GM12864 (cell line): ENCODE data around the gene ATP13A4.

Experiments
- DNase-seq: peaks from one replicate; pipeline ENCODE4 v3.0.0-alpha.2; 2011; ENCODE audit warnings: low read depth
- H3K4me3 ChIP-seq: 2 replicates; pipeline ENCODE4 v1.5.1; 2011; ENCODE audit warnings: mild to moderate bottlenecking, low read depth, low read length, control low read depth
- TF ChIP-seq, protein P1 (sequence below): IDR thresholded peaks from 2 replicates; pipeline ENCODE4 v1.5.1; 2011; ENCODE audit warnings: low read depth, mild to moderate bottlenecking, moderate library complexity, low read length, control low read depth, inconsistent platforms; ENCODE audit errors: missing control alignments

Gene ATP13A4

DNA sequence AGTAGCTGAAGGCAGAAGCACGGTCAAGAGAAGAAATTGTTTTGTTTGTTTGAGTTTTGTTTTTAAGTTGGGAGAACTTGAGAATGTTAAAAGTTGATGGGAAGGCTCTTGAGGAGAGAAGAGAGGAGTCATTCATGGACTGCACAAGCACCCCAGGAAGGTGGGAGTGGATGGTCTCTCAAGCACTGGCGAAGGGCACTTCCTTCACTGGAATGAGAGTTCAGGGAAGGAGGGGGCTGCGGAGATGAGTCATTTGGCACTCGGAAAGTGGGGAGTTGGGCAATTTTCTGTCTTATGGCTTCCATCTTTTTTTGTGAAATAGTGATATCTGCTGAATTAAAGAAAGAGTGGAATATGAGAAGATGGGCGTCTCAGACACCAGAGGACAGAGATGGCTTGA lies 66.0 kb downstream of the ATP13A4 start:
- TF ChIP-seq, protein P1, sequence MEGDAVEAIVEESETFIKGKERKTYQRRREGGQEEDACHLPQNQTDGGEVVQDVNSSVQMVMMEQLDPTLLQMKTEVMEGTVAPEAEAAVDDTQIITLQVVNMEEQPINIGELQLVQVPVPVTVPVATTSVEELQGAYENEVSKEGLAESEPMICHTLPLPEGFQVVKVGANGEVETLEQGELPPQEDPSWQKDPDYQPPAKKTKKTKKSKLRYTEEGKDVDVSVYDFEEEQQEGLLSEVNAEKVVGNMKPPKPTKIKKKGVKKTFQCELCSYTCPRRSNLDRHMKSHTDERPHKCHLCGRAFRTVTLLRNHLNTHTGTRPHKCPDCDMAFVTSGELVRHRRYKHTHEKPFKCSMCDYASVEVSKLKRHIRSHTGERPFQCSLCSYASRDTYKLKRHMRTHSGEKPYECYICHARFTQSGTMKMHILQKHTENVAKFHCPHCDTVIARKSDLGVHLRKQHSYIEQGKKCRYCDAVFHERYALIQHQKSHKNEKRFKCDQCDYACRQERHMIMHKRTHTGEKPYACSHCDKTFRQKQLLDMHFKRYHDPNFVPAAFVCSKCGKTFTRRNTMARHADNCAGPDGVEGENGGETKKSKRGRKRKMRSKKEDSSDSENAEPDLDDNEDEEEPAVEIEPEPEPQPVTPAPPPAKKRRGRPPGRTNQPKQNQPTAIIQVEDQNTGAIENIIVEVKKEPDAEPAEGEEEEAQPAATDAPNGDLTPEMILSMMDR: no peak
- DNase-seq: no peak
- no peak overlapping the region for H3K4me3 ChIP-seq

DNA sequence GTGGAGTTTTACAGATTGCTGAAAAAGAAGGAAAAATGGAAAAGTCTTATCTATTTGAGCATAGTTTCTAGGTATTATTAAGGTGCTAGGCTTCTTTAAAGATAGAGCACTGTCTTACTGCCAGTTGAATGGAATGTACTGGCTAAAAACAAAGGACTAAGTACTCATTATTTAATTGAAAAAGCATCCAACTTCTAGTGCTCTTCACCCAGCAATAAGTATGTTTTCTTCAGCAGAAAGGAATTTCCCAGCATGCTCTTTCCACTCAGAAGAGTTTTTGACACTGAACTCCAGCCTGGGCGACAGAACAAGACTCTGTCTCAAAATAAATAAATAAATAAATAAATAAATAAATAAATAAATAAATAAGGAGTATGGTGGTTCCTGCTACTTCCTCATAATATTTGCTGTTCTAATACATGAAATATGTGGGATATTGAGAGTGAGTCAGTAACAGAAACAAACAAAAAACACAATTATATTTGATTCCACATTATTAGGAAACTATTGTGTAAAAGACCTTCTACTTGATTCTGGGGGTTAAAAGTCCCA lies 70.6 kb downstream of the ATP13A4 start:
- no peak for DNase-seq
- no peak overlapping the region for H3K4me3 ChIP-seq
- TF ChIP-seq, protein P1: no peak

GRCh38 chr3:193481436-193481835 lies 73.3 kb downstream of the ATP13A4 start:
- TF ChIP-seq, protein P1: no peak
- no peak for DNase-seq
- no peak overlapping the region for H3K4me3 ChIP-seq

DNA sequence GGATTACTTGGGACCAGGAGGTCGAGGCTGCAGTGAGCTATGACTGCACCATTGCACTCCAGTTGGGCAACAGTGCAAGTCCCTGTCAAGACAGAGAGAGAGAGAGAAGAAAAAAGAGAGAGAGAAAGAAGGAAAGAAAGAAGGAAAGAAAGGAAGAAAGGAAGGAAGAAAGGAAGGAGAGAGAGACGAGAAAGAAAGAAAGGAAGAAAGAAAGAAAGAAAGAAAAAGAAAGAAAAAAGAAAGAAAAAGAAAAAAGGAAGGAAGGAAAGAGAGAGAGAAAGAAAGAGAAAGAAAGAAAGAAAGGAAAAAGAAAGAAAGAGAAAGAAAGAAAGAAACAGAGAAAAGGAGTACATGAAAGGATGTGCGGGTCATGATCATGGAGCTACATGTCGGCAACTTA lies 80.2 kb downstream of the ATP13A4 start:
- DNase-seq: no peak
- TF ChIP-seq, protein P1: no peak
- H3K4me3 ChIP-seq: no peak overlapping the region

DNA sequence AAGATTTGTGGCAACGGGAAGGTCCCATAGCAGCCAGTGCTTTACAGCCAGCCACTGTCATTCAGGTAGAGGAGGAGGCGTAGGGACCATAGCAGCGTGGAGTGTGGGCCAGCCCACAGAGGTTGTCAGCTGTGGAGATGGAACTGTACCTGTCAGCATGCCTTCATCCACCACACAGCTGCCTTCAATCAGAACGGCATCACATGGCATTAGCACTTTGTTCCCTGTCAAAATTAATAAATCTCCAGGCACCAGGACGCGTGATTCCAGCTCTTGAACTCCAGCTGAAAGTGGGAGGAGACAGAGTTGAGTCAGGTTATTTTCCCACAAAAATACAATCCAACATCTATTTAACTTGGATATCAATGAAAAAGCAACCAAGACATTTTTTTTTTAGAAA lies 84.0 kb downstream of the ATP13A4 start:
- TF ChIP-seq, protein P1: no peak
- no peak overlapping the region for H3K4me3 ChIP-seq
- DNase-seq: no peak

DNA sequence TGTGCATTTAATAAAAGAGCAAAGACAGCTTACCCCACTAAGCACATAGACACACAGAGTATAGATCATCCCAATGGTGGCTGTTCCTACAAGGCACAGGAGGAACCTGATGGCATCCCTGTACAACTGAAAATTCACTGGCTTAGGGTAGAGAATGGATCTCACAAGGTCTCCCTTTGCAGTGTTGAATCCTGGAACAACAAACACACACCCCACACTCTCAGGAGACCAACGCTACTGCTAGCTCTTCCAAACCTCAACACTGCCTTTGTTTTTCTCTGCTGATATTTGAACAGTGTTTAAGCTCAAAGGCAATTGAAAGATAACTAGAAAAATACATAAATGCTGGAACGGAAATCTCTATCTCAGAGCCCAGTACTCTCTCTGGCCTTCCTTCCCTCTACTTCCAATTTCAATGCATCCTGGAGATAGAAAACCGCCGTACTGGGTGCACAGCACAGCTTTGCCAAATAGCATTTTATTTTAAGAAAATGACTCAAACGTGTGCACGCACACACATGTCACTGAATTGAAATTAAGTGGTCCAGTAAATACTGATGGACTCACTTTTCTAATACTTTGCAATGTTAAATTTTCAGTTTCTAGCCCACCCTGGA lies 88.6 kb downstream of the ATP13A4 start:
- H3K4me3 ChIP-seq: no peak overlapping the region
- TF ChIP-seq, protein P1: no peak
- DNase-seq: no peak

GRCh38 chr3:193464889-193465288 lies 89.8 kb downstream of the ATP13A4 start:
- DNase-seq: no peak
- H3K4me3 ChIP-seq: no peak overlapping the region
- TF ChIP-seq, protein P1: no peak
